22Rv1 (cell line): ENCODE measurements around the gene CTNND2.

Experiments used
- CTCF ChIP-seq: fragments of 450-650 bp; IDR thresholded peaks from 2 replicates; pipeline ENCODE4 v1.5.1; 2017; ENCODE audit warnings: mild to moderate bottlenecking
- ZFX ChIP-seq: fragments of 450-650 bp; IDR thresholded peaks from 2 replicates; pipeline ENCODE4 v1.6.1; 2017; ENCODE audit warnings: antibody characterized with exemption, borderline replicate concordance

GRCh38 chr5:11476866-11477265, 427.4 kb downstream of the CTNND2 start:
- TF ChIP-seq CTCF, result no peak
- TF ChIP-seq ZFX, result no peak
